PC-3 (cell line): ENCODE data around the gene PALB2.
"Not testable (repeated sequence)": the region's sequence is repeated elsewhere in the genome, so short reads cannot be mapped to it uniquely, and the experiment has no call there.

Source experiments
- EZH2 ChIP-seq: fragments of 300-600 bp; sonication (generic); IDR thresholded peaks from one replicate; pipeline ENCODE4 v1.6.1; 2017; ENCODE audit warnings: antibody characterized with exemption, mild to moderate bottlenecking, low read length; ENCODE audit not compliant: unreplicated experiment
- TF ChIP-seq, protein P1 (sequence below): fragments of 300-600 bp; sonication (generic); conservative IDR thresholded peaks from 2 replicates; pipeline ENCODE4 v1.5.1; 2017; ENCODE audit warnings: antibody characterized with exemption, low read depth, mild to moderate bottlenecking, low read length

DNA sequence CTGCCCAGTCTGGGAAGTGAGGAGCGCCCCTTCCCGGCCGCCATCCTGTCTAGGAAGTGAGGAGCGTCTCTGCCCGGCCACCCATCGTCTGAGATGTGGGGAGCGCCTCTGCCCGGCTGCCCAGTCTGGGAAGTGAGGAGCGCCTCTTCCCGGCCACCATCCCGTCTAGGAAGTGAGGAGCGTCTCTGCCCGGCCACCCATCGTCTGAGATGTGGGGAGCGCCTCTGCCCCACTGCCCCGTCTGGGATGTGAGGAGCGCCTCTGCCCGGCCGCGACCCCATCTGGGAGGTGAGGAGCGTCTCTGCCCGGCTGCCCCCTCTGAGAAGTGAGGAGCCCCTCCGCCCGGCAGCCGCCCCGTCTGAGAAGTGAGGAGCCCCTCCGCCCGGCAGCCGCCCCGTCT, 57.8 kb downstream of the PALB2 start:
- TF ChIP-seq, protein P1, sequence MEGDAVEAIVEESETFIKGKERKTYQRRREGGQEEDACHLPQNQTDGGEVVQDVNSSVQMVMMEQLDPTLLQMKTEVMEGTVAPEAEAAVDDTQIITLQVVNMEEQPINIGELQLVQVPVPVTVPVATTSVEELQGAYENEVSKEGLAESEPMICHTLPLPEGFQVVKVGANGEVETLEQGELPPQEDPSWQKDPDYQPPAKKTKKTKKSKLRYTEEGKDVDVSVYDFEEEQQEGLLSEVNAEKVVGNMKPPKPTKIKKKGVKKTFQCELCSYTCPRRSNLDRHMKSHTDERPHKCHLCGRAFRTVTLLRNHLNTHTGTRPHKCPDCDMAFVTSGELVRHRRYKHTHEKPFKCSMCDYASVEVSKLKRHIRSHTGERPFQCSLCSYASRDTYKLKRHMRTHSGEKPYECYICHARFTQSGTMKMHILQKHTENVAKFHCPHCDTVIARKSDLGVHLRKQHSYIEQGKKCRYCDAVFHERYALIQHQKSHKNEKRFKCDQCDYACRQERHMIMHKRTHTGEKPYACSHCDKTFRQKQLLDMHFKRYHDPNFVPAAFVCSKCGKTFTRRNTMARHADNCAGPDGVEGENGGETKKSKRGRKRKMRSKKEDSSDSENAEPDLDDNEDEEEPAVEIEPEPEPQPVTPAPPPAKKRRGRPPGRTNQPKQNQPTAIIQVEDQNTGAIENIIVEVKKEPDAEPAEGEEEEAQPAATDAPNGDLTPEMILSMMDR, result not testable (repeated sequence)
- not testable (repeated sequence) for TF ChIP-seq EZH2
